ENCODE data around the gene C3orf20.

The C3orf20 gene

DNA sequence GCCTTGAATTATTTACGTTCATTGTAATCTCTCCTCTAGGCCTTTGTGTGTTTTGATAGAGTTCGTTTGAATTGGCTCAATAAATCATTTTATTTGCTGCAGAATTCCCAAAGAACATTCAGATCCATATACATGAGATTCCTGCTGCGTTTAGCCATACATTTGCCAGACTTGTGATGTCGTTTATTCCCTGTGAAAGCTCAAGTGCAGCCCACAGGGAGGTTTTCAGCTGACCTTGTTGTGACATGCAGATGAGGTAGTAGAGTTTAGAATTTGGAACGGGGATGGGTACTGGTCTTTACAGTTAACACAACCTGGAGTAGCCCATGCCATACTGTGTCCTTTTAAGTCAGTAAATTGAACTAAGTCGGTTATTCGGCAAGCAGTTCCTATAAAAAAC lies at the start of gene C3orf20:
Gene C3orf20, plus strand, starts transcription at position 301 of the 400 bp plus-strand sequence. CDS start 7,573 bp downstream, outside the sequence.
- DNase-seq (ENCODE audit: low read depth, low spot score), result no peak

DNA sequence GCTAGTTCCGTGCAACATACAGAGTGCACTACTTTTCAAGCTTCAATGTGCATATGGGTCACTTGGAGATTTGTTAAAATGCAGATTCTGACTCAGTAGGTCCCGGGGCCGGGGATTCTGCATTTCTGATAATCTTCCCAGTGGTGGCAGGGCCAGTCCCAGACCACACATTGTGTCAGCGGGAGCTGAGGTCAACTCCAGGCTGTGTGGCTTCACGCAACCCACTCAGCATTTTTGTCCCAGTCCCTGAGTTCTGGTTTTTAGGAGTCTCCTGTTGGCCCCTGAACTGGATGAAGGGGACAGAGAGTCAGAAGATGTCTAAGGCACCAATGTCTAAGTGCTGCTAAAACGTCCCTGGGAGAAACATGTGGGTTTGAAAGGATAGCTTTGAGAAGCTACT lies 49.5 kb upstream of the C3orf20 start:
- DNase-seq (ENCODE audit: low read depth, low spot score), result no peak

DNA sequence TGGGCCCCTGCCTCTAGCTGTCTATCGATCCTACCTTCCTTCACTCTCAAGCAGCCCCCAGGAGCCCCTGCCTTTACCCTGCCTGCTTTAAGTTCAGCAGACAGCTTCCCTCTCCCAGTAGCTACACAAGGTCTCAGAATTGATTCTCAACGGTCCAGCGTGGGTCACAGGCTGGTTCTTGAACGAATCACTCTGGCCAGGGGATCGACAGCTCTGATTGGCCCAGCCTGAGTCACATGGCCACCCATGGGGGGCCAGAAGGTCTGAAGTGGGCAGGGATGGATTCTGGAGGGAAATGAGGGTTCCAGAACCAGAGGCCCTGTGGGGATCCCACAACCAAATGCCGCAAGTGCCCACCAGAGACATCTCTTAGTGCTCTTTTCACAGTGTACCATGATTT lies 47.1 kb upstream of the C3orf20 start:
- no peak for DNase-seq (ENCODE audit: low read depth, low spot score)

DNA sequence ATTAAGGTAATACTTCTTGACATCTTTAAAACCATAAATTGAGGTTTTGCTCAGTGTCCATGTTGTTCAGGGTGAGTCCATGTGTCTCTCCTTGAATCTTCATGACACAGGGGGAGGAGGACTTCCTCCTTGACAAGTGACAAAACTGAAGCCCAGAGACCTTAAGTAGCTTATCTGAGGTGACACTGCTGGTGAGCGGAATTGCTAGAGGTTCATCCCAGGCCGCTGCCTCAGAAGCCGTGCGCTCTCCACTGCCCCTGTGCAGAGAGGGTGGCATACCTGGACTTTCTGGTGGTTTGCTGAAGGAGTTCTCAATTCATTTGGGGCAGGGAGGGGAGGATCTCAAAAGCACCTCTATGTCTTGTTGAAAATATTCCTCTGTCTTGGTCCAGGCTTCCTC lies 46.5 kb upstream of the C3orf20 start:
- no peak for DNase-seq (ENCODE audit: low read depth, low spot score)

DNA sequence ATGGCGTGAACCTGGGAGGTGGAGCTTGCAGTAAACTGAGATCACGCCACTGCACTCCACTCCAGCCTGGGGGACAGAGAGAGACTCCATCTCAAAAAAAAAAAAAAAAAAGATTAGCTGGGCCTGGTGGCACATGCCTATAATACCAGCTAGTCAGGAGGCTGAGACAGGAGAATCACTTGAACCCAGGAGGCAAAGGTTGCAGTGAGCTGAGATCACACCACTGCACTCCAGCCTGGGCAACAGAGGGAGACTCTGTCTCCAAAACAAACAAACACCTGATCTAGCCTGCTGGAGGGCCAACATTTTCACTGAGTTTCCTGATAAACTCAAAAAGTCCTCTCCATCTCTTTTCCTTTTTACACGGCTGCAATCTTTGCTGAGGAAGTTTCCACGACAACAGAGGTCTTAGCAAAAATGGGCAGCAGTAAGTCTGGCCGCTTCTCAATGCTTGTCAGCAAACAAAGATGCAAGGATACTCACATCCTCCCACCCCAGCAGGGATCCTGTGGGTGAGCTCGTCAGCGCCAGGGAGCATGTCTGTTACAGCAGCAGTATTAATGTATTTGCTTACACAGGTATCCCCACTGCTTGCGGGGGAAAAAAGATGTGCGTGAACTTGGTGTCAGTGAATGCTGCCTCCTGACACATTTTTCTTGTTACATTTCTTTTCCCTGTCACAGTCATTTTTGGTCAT lies 44.4 kb upstream of the C3orf20 start:
- no peak for DNase-seq (ENCODE audit: low read depth, low spot score)

DNA sequence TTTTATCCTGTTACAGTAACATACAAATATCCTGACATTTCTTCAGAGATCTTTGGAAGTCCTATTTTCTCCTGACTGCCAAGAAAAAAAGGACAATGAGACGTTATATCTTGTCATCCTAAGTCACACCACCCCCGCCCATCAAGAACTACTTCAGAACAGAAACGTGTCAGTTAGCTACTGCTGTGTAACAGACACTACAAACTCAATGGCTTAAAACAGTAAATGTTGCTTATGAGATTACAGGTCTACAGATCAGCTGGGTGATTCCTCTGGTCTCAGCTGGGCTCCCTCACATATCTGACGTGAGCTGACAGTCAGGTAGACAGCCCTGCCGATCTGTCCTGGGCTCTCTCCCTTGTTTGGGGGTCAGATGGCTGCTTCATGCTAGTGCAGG lies 43.8 kb upstream of the C3orf20 start:
- no peak for DNase-seq (ENCODE audit: low read depth, low spot score)

DNA sequence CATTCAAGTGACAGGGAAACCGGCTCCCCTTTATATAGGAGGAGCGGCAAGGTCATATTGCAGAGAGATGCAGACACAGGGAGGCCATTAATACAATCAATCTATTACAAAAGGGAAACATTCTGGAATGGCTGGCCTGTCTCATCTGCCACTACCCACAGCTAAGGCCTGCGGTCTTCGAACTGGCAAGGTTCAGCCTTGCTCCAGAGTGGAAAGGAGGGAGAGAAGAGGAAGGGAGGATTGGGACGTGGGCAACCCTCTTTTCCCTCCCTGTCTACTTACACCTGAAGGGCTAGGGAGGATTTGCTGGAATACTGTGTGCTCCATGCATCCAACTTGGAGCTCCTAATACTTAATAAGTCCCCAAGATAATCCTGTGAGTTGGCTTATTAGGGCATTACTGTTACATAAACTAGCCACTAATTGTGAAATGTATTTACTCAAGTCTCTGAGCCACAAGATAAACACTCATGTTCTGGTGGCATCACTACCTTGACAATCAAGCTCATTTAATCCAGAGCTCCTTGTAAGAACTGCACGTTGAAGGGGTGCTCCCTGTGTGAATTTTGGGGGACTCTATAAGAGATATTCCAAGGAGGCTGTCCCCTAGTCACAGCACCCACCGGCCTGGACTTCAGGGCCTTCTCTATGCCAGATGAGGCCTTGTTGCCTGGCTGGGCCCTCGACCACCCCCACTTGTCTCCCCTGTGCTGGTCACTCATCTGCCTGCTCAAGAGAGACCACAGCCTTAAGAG lies 43.1 kb upstream of the C3orf20 start:
- no peak for DNase-seq (ENCODE audit: low read depth, low spot score)

DNA sequence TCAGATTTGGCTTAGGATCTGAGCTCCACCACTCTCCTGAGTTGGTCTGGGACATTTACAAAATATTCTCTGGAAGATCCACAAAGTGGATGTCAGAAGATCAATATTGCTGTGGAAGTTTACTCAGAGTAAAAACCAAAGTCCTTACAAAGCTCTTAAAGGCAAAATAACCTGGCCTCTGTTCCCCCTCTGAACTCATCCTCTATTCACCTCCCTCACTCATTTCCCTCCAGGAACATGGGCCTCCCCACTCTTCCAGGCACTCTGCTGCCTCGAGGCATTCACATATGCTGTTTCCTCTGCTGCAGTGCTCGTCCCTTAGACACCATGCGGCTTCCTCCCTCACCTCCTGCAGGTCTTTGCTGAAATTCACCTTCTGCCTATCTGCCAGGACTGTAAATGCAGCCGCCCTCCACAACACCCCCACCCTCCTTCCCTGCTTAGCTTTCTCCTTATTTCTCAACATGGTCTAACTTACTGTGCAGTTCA lies 42.5 kb upstream of the C3orf20 start:
- no peak for DNase-seq (ENCODE audit: low read depth, low spot score)

DNA sequence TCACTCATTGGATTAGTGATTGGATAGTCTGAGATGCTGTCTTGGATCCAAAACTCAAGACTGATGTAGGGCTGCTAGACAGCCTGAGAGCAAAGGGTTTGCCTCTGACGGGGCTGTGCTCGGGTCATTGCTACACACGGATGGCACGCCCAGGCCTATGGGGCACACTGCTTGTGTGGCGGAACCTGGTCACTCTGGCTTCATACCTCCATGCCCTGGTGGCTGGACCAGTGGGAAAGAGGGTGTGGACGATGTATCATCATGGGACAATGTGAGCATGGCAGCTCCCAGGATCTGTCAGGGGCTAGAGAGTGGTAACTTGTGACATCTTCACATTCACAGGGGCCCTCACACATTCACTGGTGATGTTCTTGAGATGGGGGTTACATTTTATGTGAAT lies 41.5 kb upstream of the C3orf20 start:
- DNase-seq (ENCODE audit: low read depth, low spot score), result no peak

DNA sequence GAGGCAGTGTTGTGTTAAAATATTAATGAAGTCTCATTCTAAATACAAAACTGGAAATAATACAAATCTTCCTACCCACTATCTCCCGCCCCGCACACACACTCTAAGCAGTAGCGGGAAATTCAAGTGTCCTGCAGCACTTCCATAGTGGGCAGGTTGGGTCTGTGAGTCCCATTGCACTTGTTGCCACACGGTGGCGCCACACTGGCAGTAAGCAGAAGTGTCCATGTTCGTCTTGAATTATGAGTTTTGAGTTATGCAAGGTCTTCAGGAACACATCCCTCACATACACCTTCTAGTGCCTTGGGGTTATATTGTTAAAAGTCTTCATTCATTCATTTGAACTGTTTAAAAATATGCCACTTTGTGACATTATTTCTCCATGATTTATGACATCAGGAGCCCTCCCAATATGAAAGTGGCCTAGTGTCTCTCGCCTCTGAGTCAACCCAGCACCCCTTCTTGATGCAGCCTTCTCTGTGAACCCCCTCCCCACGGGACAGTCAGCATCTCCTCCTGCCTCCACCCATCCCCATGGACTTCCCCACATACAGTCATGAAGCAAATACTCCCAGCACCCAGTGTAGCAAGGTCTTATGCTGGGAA lies 41.0 kb upstream of the C3orf20 start:
- DNase-seq (ENCODE audit: low read depth, low spot score), result peak; percentile 44

DNA sequence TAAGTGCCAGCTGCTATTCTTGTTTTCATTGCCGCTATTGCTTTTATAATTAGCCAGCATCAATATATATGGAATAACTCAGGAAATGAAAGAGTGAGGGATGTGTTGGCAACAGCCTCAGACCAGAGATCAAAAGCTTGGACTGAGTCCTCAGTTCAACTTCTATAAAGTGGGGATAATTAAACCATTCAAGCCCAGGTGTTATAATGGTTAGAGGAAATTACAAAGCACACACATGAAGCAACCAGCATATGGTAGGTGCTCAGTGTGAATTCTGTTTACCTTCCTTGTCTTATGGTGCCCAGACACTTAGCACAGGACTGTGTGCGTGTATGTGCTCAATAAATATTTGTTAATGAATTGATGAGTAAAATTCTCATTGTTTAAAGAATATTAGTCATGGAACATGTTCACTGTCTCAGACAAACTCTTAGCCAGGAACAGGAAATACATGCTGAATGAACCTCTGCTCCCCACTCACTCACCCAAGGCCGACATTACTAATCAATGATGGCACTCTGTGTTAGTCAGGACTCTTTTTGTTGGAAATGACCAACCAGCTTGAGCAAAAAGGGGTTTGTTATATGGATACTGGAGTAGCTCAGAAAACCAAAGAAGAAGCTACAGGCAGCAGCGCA lies 40.1 kb upstream of the C3orf20 start:
- no peak for DNase-seq (ENCODE audit: low read depth, low spot score)

DNA sequence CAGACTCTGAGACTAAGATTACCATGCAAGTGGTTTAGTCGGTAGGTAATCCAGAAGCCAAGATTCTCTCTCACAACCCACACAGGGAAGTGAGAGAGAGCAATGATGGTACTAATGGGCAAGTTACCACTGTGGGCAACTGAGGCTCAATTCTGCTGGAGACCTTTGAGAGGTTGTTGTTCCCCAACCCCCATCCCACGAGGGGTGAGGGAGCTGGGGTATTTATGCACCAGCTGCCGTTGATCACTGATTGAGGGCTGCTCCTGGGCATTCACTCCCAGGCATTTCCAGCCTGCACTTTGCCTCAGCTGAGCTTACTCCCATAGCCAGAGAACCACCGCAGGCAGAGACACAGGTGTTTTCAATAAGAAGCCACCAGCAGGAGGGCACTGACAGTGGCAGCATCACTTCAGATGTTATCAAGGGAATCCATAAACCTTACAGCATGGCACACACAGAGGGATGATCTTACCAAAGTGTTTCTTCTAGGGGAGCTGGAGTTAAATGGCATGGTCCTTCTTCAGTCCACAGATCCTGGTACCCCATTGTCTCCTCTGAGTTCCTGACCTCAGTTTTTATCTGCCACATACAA lies 38.3 kb upstream of the C3orf20 start:
- DNase-seq (ENCODE audit: low read depth, low spot score), result no peak

DNA sequence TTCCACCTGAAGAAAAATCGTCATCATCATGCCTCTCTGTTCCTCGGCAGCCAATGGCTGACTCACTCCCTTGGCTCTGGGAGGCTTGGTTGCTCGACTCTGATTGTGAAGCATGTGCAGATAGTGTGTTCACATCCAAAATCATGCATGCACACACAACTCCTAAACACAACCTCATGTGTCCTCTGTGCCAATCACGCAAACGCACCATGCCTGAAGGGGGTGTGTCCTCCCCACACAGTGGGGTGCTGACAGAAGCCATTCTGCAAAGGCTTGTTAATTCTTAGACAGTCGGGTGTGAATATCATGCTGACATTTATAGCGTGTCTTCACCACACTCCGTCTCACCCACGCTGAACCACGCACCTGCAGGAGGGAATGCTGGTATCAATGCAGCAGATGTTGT lies 34.8 kb upstream of the C3orf20 start:
- DNase-seq (ENCODE audit: low read depth, low spot score), result no peak

DNA sequence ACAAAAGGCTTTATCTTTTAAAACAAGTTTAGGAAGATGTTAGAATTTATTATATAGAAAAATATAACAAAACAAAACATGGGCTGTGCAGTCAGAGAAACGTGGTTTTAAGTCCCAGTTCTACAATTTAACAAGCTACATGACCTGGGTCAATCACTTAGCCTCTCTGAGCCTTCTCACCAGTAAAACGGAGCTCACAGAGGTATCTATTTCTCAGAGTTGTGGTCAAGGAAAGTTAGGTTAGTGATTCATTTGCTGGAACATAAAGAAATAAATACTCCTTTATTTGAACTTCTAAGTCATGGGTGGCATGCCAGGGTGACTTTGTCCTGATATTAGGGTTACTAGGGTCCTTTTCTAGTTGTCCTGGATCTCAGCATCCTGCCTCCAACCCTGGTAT lies 34.2 kb upstream of the C3orf20 start:
- no peak for DNase-seq (ENCODE audit: low read depth, low spot score)

DNA sequence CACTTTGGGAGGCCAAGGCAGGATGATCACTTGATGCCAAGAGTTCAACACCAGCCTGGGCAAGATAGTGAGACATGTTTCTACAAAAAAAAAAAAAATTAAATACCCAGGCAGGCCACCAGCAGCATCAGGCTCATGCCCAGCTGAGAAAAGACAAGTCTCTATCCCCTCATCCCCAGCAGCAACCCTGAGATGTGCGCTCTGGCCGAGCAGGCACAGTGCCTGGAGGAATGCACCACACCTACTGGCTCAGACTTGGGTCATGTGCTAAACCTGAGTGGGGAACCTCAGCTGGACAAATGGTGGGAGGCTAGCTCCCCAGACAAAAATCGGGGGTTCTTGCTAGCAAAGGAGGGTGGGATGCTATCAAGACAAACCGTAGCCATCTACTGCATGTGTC lies 33.6 kb upstream of the C3orf20 start:
- no peak for DNase-seq (ENCODE audit: low read depth, low spot score)

DNA sequence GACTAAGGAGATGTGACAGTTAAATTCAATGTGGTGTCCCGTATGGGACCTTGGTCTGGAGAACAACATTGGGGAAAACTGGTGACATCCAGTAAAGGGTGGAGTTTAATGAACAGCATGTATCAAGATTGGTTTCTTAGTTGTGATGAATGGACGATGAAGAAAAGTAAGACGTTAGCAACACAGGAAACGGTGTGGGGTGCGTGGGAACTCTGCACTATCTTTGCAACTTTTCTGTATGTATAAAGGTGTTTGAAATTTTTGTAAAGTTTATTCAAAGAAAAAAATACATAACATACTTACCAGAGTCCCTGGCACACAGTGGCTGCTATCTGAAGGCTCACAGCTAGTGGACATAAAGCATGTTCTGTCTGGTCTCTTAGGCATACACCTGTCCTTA lies 29.5 kb upstream of the C3orf20 start:
- no peak for DNase-seq (ENCODE audit: low read depth, low spot score)

DNA sequence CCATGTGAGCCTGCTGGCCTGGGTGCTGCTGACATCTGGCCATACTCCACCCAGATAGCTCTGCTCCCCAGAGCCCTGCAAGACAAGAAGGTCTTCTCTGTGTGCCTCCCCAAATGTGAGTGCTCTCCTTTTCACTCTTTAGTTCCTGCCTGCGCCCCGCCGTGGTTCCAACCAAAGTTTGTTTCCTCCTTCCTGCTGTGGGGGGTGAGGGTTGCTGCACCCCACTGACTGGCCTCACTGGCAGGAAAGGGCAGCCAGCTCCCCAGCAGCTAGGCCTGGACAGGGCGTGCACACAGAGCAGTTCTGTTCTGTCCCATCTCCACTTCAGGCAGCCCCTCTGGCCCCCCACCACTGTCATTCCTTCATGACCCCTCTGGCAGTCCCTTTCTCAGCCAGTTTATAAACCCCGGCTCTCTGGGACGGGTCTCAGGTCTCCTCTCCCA lies 28.8 kb upstream of the C3orf20 start:
- no peak for DNase-seq (ENCODE audit: low read depth, low spot score)

DNA sequence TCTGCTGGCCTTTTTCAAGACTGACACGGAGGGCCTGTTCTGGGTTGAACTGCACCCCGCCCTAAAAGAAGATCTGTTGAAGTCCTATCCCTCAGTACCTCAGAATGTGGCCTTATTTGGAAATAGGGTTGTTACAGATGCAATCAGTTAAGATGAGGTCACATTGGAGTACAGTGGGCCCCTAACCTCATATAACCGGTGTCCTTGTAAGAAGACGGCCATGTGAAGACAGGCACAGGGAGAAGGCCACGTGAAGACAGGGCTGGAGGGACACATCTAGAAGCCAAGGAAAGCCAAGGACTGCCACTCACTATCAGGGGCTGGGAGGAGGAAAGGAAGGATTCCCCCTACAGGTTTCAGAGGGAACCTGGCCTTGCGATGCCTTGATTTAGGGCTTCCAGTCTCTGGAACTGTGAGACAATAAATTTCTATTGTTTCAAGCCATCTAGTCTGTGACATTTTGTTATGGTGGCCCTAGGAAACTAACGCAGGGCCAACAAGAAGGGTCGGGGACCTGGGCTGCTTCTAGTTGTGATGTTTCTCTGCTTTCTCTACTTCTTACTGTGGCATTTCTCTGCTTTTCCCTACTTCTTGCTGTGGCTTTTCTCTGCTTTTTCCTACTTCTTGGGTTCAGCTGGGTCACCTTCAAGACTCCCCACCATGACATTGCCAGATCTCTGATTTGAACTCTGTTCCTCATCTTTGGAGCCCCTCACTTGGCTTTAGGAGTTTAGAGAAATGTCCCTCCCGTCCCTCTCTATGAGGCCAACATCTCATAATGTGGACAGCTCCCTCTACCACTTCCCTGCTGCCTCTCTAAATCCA lies 28.1 kb upstream of the C3orf20 start:
- DNase-seq (ENCODE audit: low read depth, low spot score), result peak; percentile 43

DNA sequence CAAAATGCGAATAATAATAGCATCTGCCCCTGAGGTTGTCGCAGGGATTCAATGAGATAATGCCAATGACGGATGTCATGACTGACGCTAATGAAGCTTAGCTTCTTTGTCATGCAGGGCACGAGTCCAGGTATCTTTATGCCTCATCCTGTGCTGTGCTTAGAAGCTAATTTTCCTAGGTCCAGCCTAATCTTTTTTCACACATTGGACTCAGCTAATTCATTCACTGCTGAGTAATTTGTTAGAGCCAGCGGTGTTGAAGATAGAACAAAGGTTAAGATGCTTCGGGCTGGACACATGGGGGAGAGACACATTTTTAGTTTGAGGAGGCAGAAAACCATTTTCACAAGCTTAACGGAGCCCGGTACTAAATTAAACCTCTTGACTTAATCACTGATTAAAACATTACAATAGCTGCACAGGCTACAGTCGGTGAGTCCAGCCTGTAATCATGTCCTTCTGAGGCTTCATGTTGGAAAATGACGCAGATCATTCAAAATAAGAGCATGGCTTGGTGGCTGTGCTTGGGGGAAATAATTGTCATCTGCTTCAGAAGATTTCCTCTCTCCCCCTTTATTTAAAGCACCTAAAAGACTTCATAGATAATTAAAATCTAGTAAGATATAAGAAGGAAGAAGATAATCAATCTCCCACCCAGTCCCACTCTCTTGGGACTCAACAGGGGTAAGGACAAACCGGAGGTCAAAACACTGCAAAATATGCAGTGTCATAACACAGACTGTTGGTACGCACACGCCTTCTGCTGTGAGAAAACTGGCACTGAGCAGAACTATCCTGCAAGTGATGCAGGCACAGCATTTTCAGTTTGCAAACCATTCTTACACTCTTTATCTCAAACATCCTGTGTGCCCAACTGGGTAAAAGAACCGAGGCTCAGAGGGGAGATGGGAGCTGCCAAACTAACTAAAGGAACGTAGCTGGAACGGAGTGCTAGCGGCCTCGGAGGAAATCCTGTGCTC lies 26.7 kb upstream of the C3orf20 start:
- no peak for DNase-seq (ENCODE audit: low read depth, low spot score)

DNA sequence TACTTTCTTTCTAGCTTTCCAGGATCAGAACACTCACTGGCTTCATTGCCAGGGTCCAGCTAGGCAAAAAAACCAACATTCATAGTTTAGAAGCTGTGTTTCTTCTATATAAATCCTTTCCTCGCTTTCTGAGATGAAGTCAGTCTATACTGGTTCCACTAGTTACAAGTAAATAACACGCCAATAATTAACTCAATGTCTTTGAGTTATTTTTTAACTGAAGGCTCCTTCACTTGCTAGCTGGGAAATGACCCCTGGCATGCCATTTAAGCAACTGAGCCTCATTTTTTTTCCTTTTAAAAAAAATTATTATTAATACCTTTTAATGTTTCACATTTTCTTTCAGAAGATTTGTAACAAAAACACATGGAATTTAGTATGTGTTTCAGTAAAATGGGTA lies 25.5 kb upstream of the C3orf20 start:
- no peak for DNase-seq (ENCODE audit: low read depth, low spot score)

All from ELF-1 (cell line).